IMR-90 (cell line): ENCODE results near the gene DNMT3L. TPM values are rescaled to one million over a fixed set of nuclear protein-coding genes. Genes with fewer than 3 reads are reported as not detected.

Experiments
- ATAC-seq: fragments of 200-7000 bp; cut with Tn5 transposase; 2 replicates; pipeline ENCODE4 v1.9.1; 2020; ENCODE audit warnings: low read depth, mild to moderate bottlenecking, moderate library complexity
- BruUV-seq: library from RNA; stranded (reverse); fragments of 400-500 nt; replicated peaks from 2 replicates; lab custom pipeline; 2021; lab: Mats Ljungman, UMichigan
- CTCF ChIA-PET: fragments of 300-600 bp; formaldehyde crosslinking; extraction: SDS; loops from one replicate; lab custom pipeline; 2021; ENCODE audit warnings: antibody characterized with exemption; lab: Yijun Ruan, JAX
- POLR2A ChIA-PET: fragments of 300-600 bp; sonication (Branson Sonifier 250); formaldehyde crosslinking; loops from one replicate; lab custom pipeline; 2022; ENCODE audit warnings: antibody characterized with exemption; ENCODE audit not compliant: unreplicated experiment; lab: Charles Lee
- DNase-seq: peaks from one replicate; pipeline ENCODE4 v3.0.0; 2013
- H2AFZ ChIP-seq: replicated peaks from 2 replicates; pipeline ENCODE3; 2013; ENCODE audit warnings: low read length, mild to moderate bottlenecking; ENCODE audit not compliant: poor library complexity
- H2AK5ac ChIP-seq: 2 replicates; pipeline ENCODE4 v1.6.1; 2013; ENCODE audit warnings: low read depth, low read length, inconsistent platforms
- H2AK9ac ChIP-seq: replicated peaks from 2 replicates; pipeline ENCODE3; 2013; ENCODE audit warnings: mild to moderate bottlenecking, low read depth, low read length, moderate library complexity; ENCODE audit not compliant: poor library complexity
- H2BK120ac ChIP-seq: 2 replicates; pipeline ENCODE4 v1.6.1; 2013; ENCODE audit warnings: low read depth, low read length, inconsistent platforms
- H2BK15ac ChIP-seq: 3 replicates; pipeline ENCODE4 v1.6.1; 2013; ENCODE audit warnings: low read depth, low read length, inconsistent platforms
- H2BK20ac ChIP-seq: 2 replicates; pipeline ENCODE4 v1.6.1; 2013; ENCODE audit warnings: low read depth, mild to moderate bottlenecking, inconsistent platforms, low read length, moderate library complexity
- H2BK5ac ChIP-seq: 2 replicates; pipeline ENCODE4 v1.6.1; 2013; ENCODE audit warnings: mild to moderate bottlenecking, low read depth, low read length, inconsistent platforms; ENCODE audit not compliant: poor library complexity, severe bottlenecking
- H3K14ac ChIP-seq: replicated peaks from 2 replicates; pipeline ENCODE4 v1.6.1; 2013; ENCODE audit warnings: low read depth, low read length, inconsistent platforms
- H3K18ac ChIP-seq: 2 replicates; pipeline ENCODE4 v1.6.1; 2013; ENCODE audit warnings: low read depth, low read length, control low read depth
- H3K23ac ChIP-seq: 2 replicates; pipeline ENCODE4 v1.6.1; 2013; ENCODE audit warnings: low read depth, low read length, inconsistent platforms
- H3K27ac ChIP-seq: 2 replicates; pipeline ENCODE4 v1.5.1; 2013; ENCODE audit warnings: mild to moderate bottlenecking, control low read depth, low read length; ENCODE audit not compliant: insufficient read depth
- H3K27me3 ChIP-seq: 2 replicates; pipeline ENCODE4 v1.6.1; 2013; ENCODE audit warnings: low read length; ENCODE audit not compliant: control insufficient read depth, insufficient read depth
- H3K36me3 ChIP-seq: 2 replicates; pipeline ENCODE4 v1.6.1; 2013; ENCODE audit warnings: low read length, mixed read lengths; ENCODE audit not compliant: control insufficient read depth, insufficient read depth
- H3K4ac ChIP-seq: 2 replicates; pipeline ENCODE4 v1.6.1; 2013; ENCODE audit warnings: low read depth, low read length, inconsistent platforms
- H3K4me1 ChIP-seq: 2 replicates; pipeline ENCODE4 v1.6.1; 2013; ENCODE audit warnings: low read length, mixed read lengths; ENCODE audit not compliant: control insufficient read depth, insufficient read depth
- H3K4me2 ChIP-seq: 2 replicates; pipeline ENCODE4 v1.6.1; 2013; ENCODE audit warnings: low read depth, mild to moderate bottlenecking, control low read depth, low read length, moderate library complexity
- H3K4me3 ChIP-seq: 2 replicates; pipeline ENCODE4 v1.5.1; 2013; ENCODE audit warnings: low read depth, mild to moderate bottlenecking, control low read depth, low read length, moderate library complexity; ENCODE audit not compliant: insufficient read depth
- H3K56ac ChIP-seq: 2 replicates; pipeline ENCODE4 v1.6.1; 2013; ENCODE audit warnings: low read length, inconsistent platforms; ENCODE audit not compliant: insufficient read depth; ENCODE audit errors: extremely low read depth
- H3K79me1 ChIP-seq, 2 experiments: 2 replicates each; pipeline ENCODE4 v1.6.1; 2013; ENCODE audit warnings: low read length in 2 of 2, inconsistent platforms in 1 of 2, low read depth in 1 of 2
- H3K9ac ChIP-seq: 2 replicates; pipeline ENCODE4 v1.6.1; 2013; ENCODE audit warnings: low read depth, low read length, control low read depth
- H3K9me1 ChIP-seq: 2 replicates; pipeline ENCODE4 v1.6.1; 2013; ENCODE audit warnings: low read length, inconsistent platforms; ENCODE audit not compliant: insufficient read depth
- H3K9me3 ChIP-seq: 2 replicates; pipeline ENCODE4 v1.6.1; 2013; ENCODE audit warnings: low read length; ENCODE audit not compliant: control insufficient read depth, insufficient read depth
- H4K20me1 ChIP-seq: 2 replicates; pipeline ENCODE4 v1.6.1; 2013; ENCODE audit warnings: low read length, inconsistent platforms; ENCODE audit not compliant: insufficient read depth
- H4K5ac ChIP-seq: 2 replicates; pipeline ENCODE4 v1.6.1; 2013; ENCODE audit warnings: mild to moderate bottlenecking, low read depth, low read length, control low read depth
- H4K8ac ChIP-seq, 2 experiments: 2 replicates each; pipeline ENCODE4 v1.6.1; 2013; ENCODE audit warnings: low read depth in 2 of 2, low read length in 2 of 2, control low read depth in 1 of 2, inconsistent platforms in 1 of 2
- H4K91ac ChIP-seq: 2 replicates; pipeline ENCODE4 v1.6.1; 2013; ENCODE audit warnings: low read depth, low read length, inconsistent platforms; ENCODE audit not compliant: insufficient read depth
- BHLHE40 ChIP-seq: fragments of 150-350 bp; IDR thresholded peaks from 2 replicates; pipeline ENCODE4 v1.6.1; 2016; ENCODE audit warnings: mild to moderate bottlenecking, low read depth, low read length
- CEBPB ChIP-seq: IDR thresholded peaks from 2 replicates; pipeline ENCODE4 v1.6.1; 2012; ENCODE audit warnings: low read depth, low read length, improper control_type of control experiment
- CHD1 ChIP-seq: IDR thresholded peaks from 2 replicates; pipeline ENCODE4 v1.6.1; 2012; ENCODE audit warnings: low read depth, low read length, improper control_type of control experiment
- CTCF ChIP-seq: conservative IDR thresholded peaks from 2 replicates; pipeline ENCODE4 v1.5.1; 2012; ENCODE audit warnings: mild to moderate bottlenecking, low read depth, low read length, improper control_type of control experiment
- ELK1 ChIP-seq: fragments of 150-350 bp; IDR thresholded peaks from 2 replicates; pipeline ENCODE4 v1.6.1; 2016; ENCODE audit warnings: low read depth, mild to moderate bottlenecking, low read length, moderate library complexity, borderline replicate concordance
- FOS ChIP-seq: fragments of 150-350 bp; IDR thresholded peaks from 2 replicates; pipeline ENCODE4 v1.6.1; 2016; ENCODE audit warnings: low read depth, low read length
- MAFK ChIP-seq: IDR thresholded peaks from 2 replicates; pipeline ENCODE4 v1.6.1; 2012; ENCODE audit warnings: low read depth, low read length, improper control_type of control experiment
- MAZ ChIP-seq: IDR thresholded peaks from 2 replicates; pipeline ENCODE4 v1.6.1; 2012; ENCODE audit warnings: low read depth, mild to moderate bottlenecking, low read length, improper control_type of control experiment, moderate library complexity, borderline replicate concordance
- MXI1 ChIP-seq: IDR thresholded peaks from 2 replicates; pipeline ENCODE4 v1.6.1; 2012; ENCODE audit warnings: low read depth, mild to moderate bottlenecking, low read length, moderate library complexity, borderline replicate concordance
- NFE2L2 ChIP-seq: fragments of 150-350 bp; IDR thresholded peaks from 2 replicates; pipeline ENCODE4 v1.6.1; 2016; ENCODE audit warnings: low read depth, mild to moderate bottlenecking, low read length
- POLR2A ChIP-seq: IDR thresholded peaks from 2 replicates; pipeline ENCODE4 v1.6.1; 2012; ENCODE audit warnings: mild to moderate bottlenecking, low read depth, low read length
- RAD21 ChIP-seq: IDR thresholded peaks from 2 replicates; pipeline ENCODE4 v1.6.1; 2012; ENCODE audit warnings: low read length, improper control_type of control experiment
- RCOR1 ChIP-seq: IDR thresholded peaks from 2 replicates; pipeline ENCODE4 v1.6.1; 2012; ENCODE audit warnings: mild to moderate bottlenecking, low read length, improper control_type of control experiment; ENCODE audit not compliant: insufficient replicate concordance
- RFX5 ChIP-seq: IDR thresholded peaks from 2 replicates; pipeline ENCODE4 v1.8.0; 2012; ENCODE audit warnings: low read depth, mild to moderate bottlenecking, low read length, moderate library complexity
- SMC3 ChIP-seq: fragments of 150-350 bp; IDR thresholded peaks from 2 replicates; pipeline ENCODE4 v1.6.1; 2016; ENCODE audit warnings: low read depth, mild to moderate bottlenecking, antibody characterized with exemption, low read length, moderate library complexity
- WGBS, 2 experiments: methylation state at CpG; one replicate each; pipeline versions ENCODE4 v1.1.5 to v1.1.7; 2013; ENCODE audit warnings: missing lambda C conversion rate in 2 of 2; ENCODE audit not compliant: insufficient read length in 1 of 2; ENCODE audit errors: extremely low coverage in 2 of 2; 5-methylcytosine and 5-hydroxymethylcytosine counted together
- dilution Hi-C: fragments of 300-500 bp; cut with HindIII; formaldehyde crosslinking; loops from one replicate; pipeline ENCODE4 v1.14.3; 2018; ENCODE audit warnings: low sequenced_read_pairs; ENCODE audit not compliant: unreplicated experiment
- in situ Hi-C: fragments of 300-500 bp; cut with MboI; formaldehyde crosslinking; loops from 3 replicates; pipeline ENCODE4 v1.14.3; 2019; ENCODE audit warnings: low sequenced_read_pairs, inconsistent platforms, mixed read lengths
- intact Hi-C: fragments of 100-400 bp; cut with micrococcal nuclease; formaldehyde crosslinking; loops from 2 replicates; pipeline ENCODE4 v1.10.0; 2022
- polyA plus RNA-seq, 3 experiments: library from polyadenylated mRNA; depleted of rRNA; stranded (reverse); fragments of >200 nt; gene quantifications; 2 replicates each; pipeline ENCODE4 v1.2.3, GENCODE V29; 2012; ENCODE audit warnings: low replicate concordance in 1 of 3
- total RNA-seq: library from RNA; depleted of rRNA; stranded (reverse); fragments of >200 nt; gene quantifications from 2 replicates; pipeline ENCODE4 v1.2.3, GENCODE V29; 2012
- TF ChIP-seq, protein P1 (sequence below): fragments of 150-350 bp; IDR thresholded peaks from 2 replicates; pipeline ENCODE4 v1.6.1; 2017; ENCODE audit warnings: mild to moderate bottlenecking, antibody characterized with exemption, low read length, low read depth

DNMT3L gene
- total and polyA plus RNA-seq, 2 of the 4 experiments (the other 2 are of a cell fraction) = not detected

DNA sequence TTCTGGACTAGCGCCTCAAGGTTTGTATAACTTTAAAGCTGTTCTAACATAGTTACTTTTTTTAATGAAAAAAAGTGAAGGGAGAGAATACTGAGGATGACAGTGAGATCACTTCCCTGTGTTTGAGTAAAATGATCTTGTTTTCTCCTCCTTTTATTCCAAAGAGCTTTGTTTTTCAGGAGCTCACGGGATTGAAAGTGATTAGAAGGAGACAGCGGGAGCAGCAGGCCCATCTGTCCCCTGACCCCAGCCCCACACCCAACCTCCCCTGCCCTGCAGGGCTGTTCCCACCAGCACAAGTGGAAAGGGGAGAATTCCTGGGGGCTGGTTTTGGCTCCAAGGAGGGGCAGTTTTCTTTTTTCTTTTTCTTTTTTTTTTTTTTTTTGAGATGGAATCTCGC lies 2.1 kb upstream of the DNMT3L start:
- DNase-seq (no peak), ATAC-seq (no peak)
- H3K9me1 ChIP-seq = no peaks in the 10 kb centered on the region
- H3K36me3 ChIP-seq = no peaks in the 10 kb centered on the region
- WGBS, 2 experiments = no CpG with 5 or more reads among the region's 4 CpGs
- H4K8ac ChIP-seq = no peak overlapping the region
- H3K14ac ChIP-seq = no peak overlapping the region
- H2AFZ ChIP-seq = no peak overlapping the region
- H3K9me3 ChIP-seq = peaks cover 8% of the 10 kb centered on the region
- no peak overlapping the region for H4K91ac ChIP-seq
- H2AK9ac ChIP-seq = no peak overlapping the region
- H4K5ac ChIP-seq = no peak overlapping the region
- no peaks in the 10 kb centered on the region for H3K79me1 ChIP-seq
- peaks cover 17% of the 10 kb centered on the region for H3K27me3 ChIP-seq
- ChIA-PET CTCF (no interaction called here), POLR2A (no interaction called here)
- no peaks in the 10 kb centered on the region for H4K20me1 ChIP-seq
- no peak overlapping the region for H2BK20ac ChIP-seq
- H3K9ac ChIP-seq = no peak overlapping the region
- in situ Hi-C loops (no loop called here), dilution Hi-C loops (no loop called here), intact Hi-C loops (no loop called here)
- no peak overlapping the region for H3K56ac ChIP-seq
- H3K4me2 ChIP-seq = no peak overlapping the region
- no peak overlapping the region for H2AK5ac ChIP-seq
- no peak overlapping the region for H3K4me3 ChIP-seq
- H3K18ac ChIP-seq = no peak overlapping the region
- no peak overlapping the region for H3K27ac ChIP-seq
- H2BK5ac ChIP-seq = no peak overlapping the region
- BruUV-seq = no TSS peak
- H3K4ac ChIP-seq = no peak overlapping the region
- no peak overlapping the region for H2BK120ac ChIP-seq
- no peak overlapping the region for H3K23ac ChIP-seq
- TF ChIP-seq MAFK (no peak), CHD1 (no peak), MXI1 (no peak), CTCF (no peak), BHLHE40 (no peak), NFE2L2 (no peak), RCOR1 (no peak), CEBPB (no peak), SMC3 (no peak), RAD21 (no peak), POLR2A (no peak), ELK1 (no peak), FOS (no peak), MAZ (no peak), RFX5 (no peak)
- TF ChIP-seq, protein P1, sequence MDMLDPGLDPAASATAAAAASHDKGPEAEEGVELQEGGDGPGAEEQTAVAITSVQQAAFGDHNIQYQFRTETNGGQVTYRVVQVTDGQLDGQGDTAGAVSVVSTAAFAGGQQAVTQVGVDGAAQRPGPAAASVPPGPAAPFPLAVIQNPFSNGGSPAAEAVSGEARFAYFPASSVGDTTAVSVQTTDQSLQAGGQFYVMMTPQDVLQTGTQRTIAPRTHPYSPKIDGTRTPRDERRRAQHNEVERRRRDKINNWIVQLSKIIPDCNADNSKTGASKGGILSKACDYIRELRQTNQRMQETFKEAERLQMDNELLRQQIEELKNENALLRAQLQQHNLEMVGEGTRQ = no peak
- H2BK15ac ChIP-seq = no peak overlapping the region
- no peaks in the 10 kb centered on the region for H3K4me1 ChIP-seq
